Activated CD8-positive, alpha-beta T cell treated with anti-CD3 and anti-CD28 coated beads for 36 hours (primary cell): ENCODE results near the gene SLC5A2. TPM values are rescaled to one million over a fixed set of nuclear protein-coding genes. Genes with fewer than 3 reads are reported as not detected.

ENCODE experiments used
- ATAC-seq: fragments of 200-7000 bp; cut with Tn5 transposase; one replicate; pipeline ENCODE4 v1.10.0; 2021; ENCODE audit warnings: mild to moderate bottlenecking, moderate library complexity
- CTCF ChIA-PET: fragments of 350-600 bp; sonication (Branson Sonifier 250); formaldehyde crosslinking; loops from one replicate; lab custom pipeline; 2021; ENCODE audit warnings: antibody characterized with exemption; lab: Charles Lee
- POLR2A ChIA-PET: fragments of 350-600 bp; sonication (Branson Sonifier 250); formaldehyde crosslinking; loops from one replicate; lab custom pipeline; 2021; ENCODE audit warnings: antibody characterized with exemption; lab: Charles Lee
- DNase-seq: peaks from one replicate; pipeline ENCODE4 v3.0.0-alpha.2; 2020
- H3K27ac Mint-ChIP-seq: one replicate; pipeline ENCODE4 v1.8.0; 2021; ENCODE audit warnings: mild to moderate bottlenecking, mixed read lengths
- H3K27me3 Mint-ChIP-seq: one replicate; pipeline ENCODE4 v1.8.0; 2021; ENCODE audit warnings: mixed read lengths
- H3K36me3 Mint-ChIP-seq: one replicate; pipeline ENCODE4 v1.8.0; 2021; ENCODE audit warnings: low read depth, mixed read lengths
- H3K4me1 Mint-ChIP-seq: one replicate; pipeline ENCODE4 v1.8.0; 2021; ENCODE audit warnings: low read depth, mixed read lengths
- H3K4me3 Mint-ChIP-seq: one replicate; pipeline ENCODE4 v1.8.0; 2021; ENCODE audit warnings: mild to moderate bottlenecking, moderate library complexity, mixed read lengths
- H3K9me3 Mint-ChIP-seq: one replicate; pipeline ENCODE4 v1.8.0; 2021; ENCODE audit warnings: mixed read lengths
- CTCF ChIP-seq: fragments of 200-600 bp; IDR thresholded peaks from one replicate; pipeline ENCODE4 v1.8.0; 2022; ENCODE audit warnings: antibody characterized with exemption, mild to moderate bottlenecking
- intact Hi-C: fragments of 100-400 bp; cut with micrococcal nuclease; formaldehyde crosslinking; loops from one replicate; pipeline ENCODE4 v1.10.0; 2022
- total RNA-seq, 2 experiments: library from RNA; stranded (reverse); gene quantifications; one replicate each; pipeline ENCODE4 v1.2.3, GENCODE V29; 2021

The SLC5A2 gene
- total RNA-seq, 2 experiments from 2014 or later: not detected

GRCh38 chr16:31504159-31504558 is 21.2 kb downstream of the SLC5A2 start:
- no peak overlapping the region for H3K4me3 Mint-ChIP-seq
- ATAC-seq (no peak), DNase-seq (no peak)
- ChIA-PET CTCF (no interaction called here), POLR2A (interaction anchor here (0.6 to 1.9 kb wide), 2 partner anchors 16 to 20 kb away, joined by 5 to 6 read pairs; no protein-coding TSS in a partner anchor)
- H3K9me3 Mint-ChIP-seq: no peaks in the 10 kb centered on the region
- H3K36me3 Mint-ChIP-seq: peaks cover 8% of the 10 kb centered on the region
- intact Hi-C loops: loop anchor here (10.0 kb wide), 1 partner anchor 211 kb away; a partner anchor contains a TSS
- TF ChIP-seq CTCF: no peak
- H3K27ac Mint-ChIP-seq: peak overlapping the region; percentile 82
- H3K27me3 Mint-ChIP-seq: no peaks in the 10 kb centered on the region
- peaks cover 34% of the 10 kb centered on the region for H3K4me1 Mint-ChIP-seq

DNA sequence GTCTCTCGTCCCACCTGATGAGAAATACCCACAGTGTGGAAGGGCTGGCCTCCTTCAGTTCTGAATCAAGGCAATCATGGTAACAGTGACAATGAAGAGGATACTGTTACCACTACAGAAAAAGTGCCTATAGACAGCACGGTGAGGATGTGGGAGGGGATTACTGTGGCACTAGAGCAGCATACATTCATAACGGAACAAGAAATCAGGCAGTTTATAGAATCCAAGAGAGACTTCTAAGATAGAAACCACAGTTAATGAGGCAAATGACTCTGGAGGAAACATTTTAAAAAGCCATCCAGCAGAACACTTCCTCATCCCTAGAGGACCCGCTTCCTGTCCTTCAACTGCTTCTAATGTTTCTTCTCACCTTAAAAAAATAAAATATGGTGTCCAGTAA is 22.6 kb downstream of the SLC5A2 start:
- POLR2A ChIA-PET: interaction anchor here (1.5 kb wide), 1 partner anchor 29 kb away, joined by 3 read pairs; no protein-coding TSS in a partner anchor
- peaks cover 42% of the 10 kb centered on the region for H3K4me1 Mint-ChIP-seq

GRCh38 chr16:31507617-31507928 is 24.6 kb downstream of the SLC5A2 start:
- intact Hi-C loops: loop anchor here (10.0 kb wide), 1 partner anchor 207 kb away; a partner anchor contains a TSS
- Mint-ChIP-seq H3K9me3 (peaks cover 2% of the 10 kb centered on the region), H3K4me1 (peaks cover 45% of the 10 kb centered on the region), H3K4me3 (peak overlapping the region; percentile 98), H3K27me3 (no peaks in the 10 kb centered on the region), H3K27ac (peak overlapping the region; percentile 98), H3K36me3 (peaks cover 7% of the 10 kb centered on the region)
- TF ChIP-seq CTCF: no peak
- POLR2A ChIA-PET: interaction anchor here (0.7 to 3.0 kb wide), 14 partner anchors 9 to 369 kb away, joined by 3 to 17 read pairs (median 3); partner anchors contain the start of genes ARMC5 and ZNF267
- ATAC-seq (no peak), DNase-seq (no peak)
- CTCF ChIA-PET: interaction anchor here (1.3 to 2.9 kb wide), 4 partner anchors 47 to 361 kb away, joined by 4 to 12 read pairs (median 4); partner anchors contain the start of gene ARMC5

More for the DNA sequence above, 22.6 kb downstream of the SLC5A2 start:
- Mint-ChIP-seq H3K4me3 (no peak overlapping the region), H3K27ac (peak overlapping the region; percentile 82), H3K27me3 (no peaks in the 10 kb centered on the region), H3K36me3 (peaks cover 7% of the 10 kb centered on the region), H3K9me3 (peaks cover 2% of the 10 kb centered on the region)
- ATAC-seq (peak; percentile 67), DNase-seq (peak; percentile 52)
- no peak for TF ChIP-seq CTCF
- intact Hi-C loops: loop anchor here (10.0 kb wide), 1 partner anchor 209 kb away; a partner anchor contains a TSS
- CTCF ChIA-PET: no interaction called here

DNA sequence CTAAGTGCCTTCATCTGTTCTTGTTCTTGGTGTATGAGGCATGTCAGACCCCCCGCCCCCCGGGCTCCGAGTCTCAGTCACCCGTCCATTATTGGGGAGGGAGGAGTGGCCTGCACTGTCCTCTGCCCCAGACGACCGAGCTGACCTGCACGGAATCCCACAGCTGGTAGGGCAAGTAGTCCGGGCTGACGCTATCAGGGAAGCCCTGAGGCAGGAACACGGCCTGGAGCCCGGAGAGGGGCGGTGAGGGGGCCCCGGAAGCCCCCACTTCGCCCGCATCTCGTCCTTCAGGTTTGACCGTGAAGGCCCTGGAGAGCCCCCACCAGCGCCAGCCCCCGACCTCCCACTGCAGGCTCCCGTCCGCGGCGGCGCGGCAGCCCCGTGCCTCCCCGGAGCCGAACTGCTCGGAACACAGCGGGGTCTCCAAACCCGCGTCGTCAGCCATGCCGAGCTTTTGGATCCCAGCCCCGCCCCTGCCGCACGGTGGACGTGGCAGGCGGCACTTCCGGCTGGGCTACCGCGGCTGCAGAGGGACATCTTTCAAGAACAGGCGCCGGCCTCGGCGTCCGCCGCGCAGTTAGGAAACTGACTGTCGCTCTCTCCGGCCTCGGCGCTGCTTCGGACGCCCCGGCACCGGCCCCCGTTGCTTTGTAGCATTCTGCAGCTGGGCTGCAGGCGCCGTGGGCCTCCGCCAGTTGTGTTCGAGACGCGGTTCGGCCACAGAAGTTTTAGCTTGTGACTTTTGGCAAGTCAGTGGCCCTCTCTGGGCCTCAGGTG is 25.2 kb downstream of the SLC5A2 start, which contains the start of gene RUSF1:
Gene RUSF1, minus strand, starts transcription at position 463 of the 777 bp plus-strand sequence. Its CDS starts 18 bp downstream, at position 445.
- Mint-ChIP-seq H3K4me1 (peaks cover 45% of the 10 kb centered on the region), H3K9me3 (peaks cover 2% of the 10 kb centered on the region), H3K4me3 (peak within 1 kb of the TSS; percentile 98), H3K27me3 (no peaks in the 10 kb centered on the region), H3K36me3 (peaks cover 7% of the 10 kb centered on the region), H3K27ac (peak within 1 kb of the TSS; percentile 98)
- ATAC-seq: peak; percentile 87
- peak; percentile 93 for DNase-seq
- intact Hi-C loops: loop anchor here (10.0 kb wide), 1 partner anchor 207 kb away; a partner anchor contains a TSS
- POLR2A ChIA-PET: interaction anchor here (0.7 to 3.0 kb wide), 15 partner anchors 9 to 368 kb away, joined by 3 to 17 read pairs (median 4); partner anchors contain the start of genes ARMC5 and ZNF267
- TF ChIP-seq CTCF: no peak
- CTCF ChIA-PET: interaction anchor here (0.7 to 2.9 kb wide), 4 partner anchors 48 to 350 kb away, joined by 3 to 12 read pairs (median 4); partner anchors contain the start of gene ARMC5
